ENCODE results near the gene OR2T33. TPM values are rescaled to one million over a fixed set of nuclear protein-coding genes. Genes with fewer than 3 reads are reported as not detected.

The OR2T33 gene
- total RNA-seq, 1 experiment from 2014 or later, result not detected

GRCh38 chr1:248229360-248229908 lies 48.3 kb downstream of the OR2T33 start:
- TF ChIP-seq USF1 (CRISPR knock-in tag; IDR thresholded peaks at IDR 0.05) (no peak), TCF7 (CRISPR knock-in tag; IDR thresholded peaks at IDR 0.05; ENCODE audit: low read depth) (no peak), JUN (CRISPR knock-in tag; IDR thresholded peaks at IDR 0.05) (no peak), CDX4 (CRISPR knock-in tag; IDR thresholded peaks at IDR 0.05; ENCODE audit: borderline replicate concordance) (no peak), ZNF425 (CRISPR knock-in tag; conservative IDR thresholded peaks at IDR 0.05) (no peak), GTF2I (CRISPR knock-in tag; conservative IDR thresholded peaks at IDR 0.05) (no peak), E2F4 (CRISPR knock-in tag; IDR thresholded peaks at IDR 0.05; ENCODE audit: borderline replicate concordance, low read depth) (no peak), ZBTB43 (CRISPR knock-in tag; IDR thresholded peaks at IDR 0.05) (no peak)
- Mint-ChIP-seq H3K4me1 (no peaks in the 10 kb centered on the region), H3K9me3 (peaks cover 77% of the 10 kb centered on the region), H3K27me3 (ENCODE audit: low read depth) (peaks cover 8% of the 10 kb centered on the region), H3K4me3 (no peak overlapping the region), H3K36me3 (peaks cover 73% of the 10 kb centered on the region), H3K27ac (no peak overlapping the region)
- DNase-seq (ENCODE audit: low spot score) (no peak), ATAC-seq (no peak)
- ChIA-PET POLR2A (no interaction called here), CTCF (no interaction called here)

GRCh38 chr1:248225537-248225936 lies 52.2 kb downstream of the OR2T33 start:
- Mint-ChIP-seq H3K36me3 (peaks cover 67% of the 10 kb centered on the region), H3K9me3 (peaks cover 74% of the 10 kb centered on the region), H3K27ac (no peak overlapping the region), H3K4me3 (no peak overlapping the region), H3K4me1 (no peaks in the 10 kb centered on the region), H3K27me3 (ENCODE audit: low read depth) (peaks cover 8% of the 10 kb centered on the region)
- ChIA-PET CTCF (no interaction called here), POLR2A (no interaction called here)
- no peak for TF ChIP-seq SMAD3 (CRISPR knock-in tag; IDR thresholded peaks at IDR 0.05; ENCODE audit: borderline replicate concordance)
- no peak for TF ChIP-seq ZNF219 (CRISPR knock-in tag; IDR thresholded peaks at IDR 0.05; ENCODE audit: borderline replicate concordance)
- no peak for TF ChIP-seq ZNF317 (CRISPR knock-in tag; IDR thresholded peaks at IDR 0.05; ENCODE audit: borderline replicate concordance, low read depth)
- no peak for TF ChIP-seq CREM (CRISPR knock-in tag; IDR thresholded peaks at IDR 0.05)
- no peak for TF ChIP-seq USF2 (CRISPR knock-in tag; IDR thresholded peaks at IDR 0.05)
- no peak for TF ChIP-seq SP1 (CRISPR knock-in tag; conservative IDR thresholded peaks at IDR 0.05)
- no peak for TF ChIP-seq ZNF232 (CRISPR knock-in tag; IDR thresholded peaks at IDR 0.05)
- TF ChIP-seq GRHL2 (CRISPR knock-in tag; IDR thresholded peaks at IDR 0.05; ENCODE audit: insufficient replicate concordance, severe bottlenecking), result no peak
- no peak for TF ChIP-seq GTF2I (CRISPR knock-in tag; conservative IDR thresholded peaks at IDR 0.05)
- no peak for TF ChIP-seq GABPB1 (CRISPR knock-in tag; IDR thresholded peaks at IDR 0.05)
- TF ChIP-seq NR2C2 (CRISPR knock-in tag; IDR thresholded peaks at IDR 0.05), result no peak
- TF ChIP-seq TEAD1 (CRISPR knock-in tag; IDR thresholded peaks at IDR 0.05), result no peak
- no peak for TF ChIP-seq NFE2L1 (CRISPR knock-in tag; IDR thresholded peaks at IDR 0.05)
- TF ChIP-seq E2F1 (CRISPR knock-in tag; IDR thresholded peaks at IDR 0.05), result no peak
- ATAC-seq, result no peak
- no peak for DNase-seq (ENCODE audit: low spot score)
